ENCODE results near the gene SRGAP3.

Gene SRGAP3

GRCh38 chr3:9169956-9170850 is 79.2 kb downstream of the SRGAP3 start:
- TF ChIP-seq, protein P1, sequence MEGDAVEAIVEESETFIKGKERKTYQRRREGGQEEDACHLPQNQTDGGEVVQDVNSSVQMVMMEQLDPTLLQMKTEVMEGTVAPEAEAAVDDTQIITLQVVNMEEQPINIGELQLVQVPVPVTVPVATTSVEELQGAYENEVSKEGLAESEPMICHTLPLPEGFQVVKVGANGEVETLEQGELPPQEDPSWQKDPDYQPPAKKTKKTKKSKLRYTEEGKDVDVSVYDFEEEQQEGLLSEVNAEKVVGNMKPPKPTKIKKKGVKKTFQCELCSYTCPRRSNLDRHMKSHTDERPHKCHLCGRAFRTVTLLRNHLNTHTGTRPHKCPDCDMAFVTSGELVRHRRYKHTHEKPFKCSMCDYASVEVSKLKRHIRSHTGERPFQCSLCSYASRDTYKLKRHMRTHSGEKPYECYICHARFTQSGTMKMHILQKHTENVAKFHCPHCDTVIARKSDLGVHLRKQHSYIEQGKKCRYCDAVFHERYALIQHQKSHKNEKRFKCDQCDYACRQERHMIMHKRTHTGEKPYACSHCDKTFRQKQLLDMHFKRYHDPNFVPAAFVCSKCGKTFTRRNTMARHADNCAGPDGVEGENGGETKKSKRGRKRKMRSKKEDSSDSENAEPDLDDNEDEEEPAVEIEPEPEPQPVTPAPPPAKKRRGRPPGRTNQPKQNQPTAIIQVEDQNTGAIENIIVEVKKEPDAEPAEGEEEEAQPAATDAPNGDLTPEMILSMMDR (IDR thresholded peaks at IDR 0.05; ENCODE audit: extremely low read depth, insufficient read depth, missing control alignments): no peak
- DNase-seq (ENCODE audit: low spot score): peak; percentile 17
- in situ Hi-C loops (cut with MboI; ENCODE audit: low pct_unique_long_range_greater_than_20kb, low sequenced_read_pairs, unreplicated experiment): no loop called here

DNA sequence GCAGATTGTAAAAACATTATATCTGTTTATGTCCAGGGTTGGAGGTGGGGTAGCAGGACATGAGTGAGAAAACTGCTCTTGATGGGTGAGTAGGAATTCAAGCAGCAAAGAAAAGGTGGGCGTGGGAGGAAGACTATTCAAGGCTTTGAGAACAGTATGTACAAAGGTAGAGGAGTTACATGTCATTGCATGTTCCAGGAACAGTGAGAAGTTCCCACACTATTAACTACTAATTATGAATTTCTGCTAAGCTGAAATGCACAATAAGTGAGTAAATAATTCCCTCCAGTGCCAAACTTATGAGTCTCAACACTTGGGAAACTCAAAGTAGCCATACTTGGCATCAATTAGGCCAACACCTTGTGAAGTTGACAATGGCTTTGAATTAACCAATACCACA is 80.1 kb downstream of the SRGAP3 start:
- DNase-seq (ENCODE audit: low spot score): peak; percentile 16
- in situ Hi-C loops (cut with MboI; ENCODE audit: low pct_unique_long_range_greater_than_20kb, low sequenced_read_pairs, unreplicated experiment): no loop called here
- TF ChIP-seq, protein P1 (IDR thresholded peaks at IDR 0.05; ENCODE audit: extremely low read depth, insufficient read depth, missing control alignments): no peak

- in situ Hi-C loops (cut with MboI; ENCODE audit: low pct_unique_long_range_greater_than_20kb, low sequenced_read_pairs, unreplicated experiment): no loop called here
- TF ChIP-seq, protein P1 (IDR thresholded peaks at IDR 0.05; ENCODE audit: extremely low read depth, insufficient read depth, missing control alignments): no peak
- DNase-seq (ENCODE audit: low spot score): peak; percentile 79
Measured at GRCh38 chr3:9168241-9168741, 81.2 kb downstream of the SRGAP3 start.

DNA sequence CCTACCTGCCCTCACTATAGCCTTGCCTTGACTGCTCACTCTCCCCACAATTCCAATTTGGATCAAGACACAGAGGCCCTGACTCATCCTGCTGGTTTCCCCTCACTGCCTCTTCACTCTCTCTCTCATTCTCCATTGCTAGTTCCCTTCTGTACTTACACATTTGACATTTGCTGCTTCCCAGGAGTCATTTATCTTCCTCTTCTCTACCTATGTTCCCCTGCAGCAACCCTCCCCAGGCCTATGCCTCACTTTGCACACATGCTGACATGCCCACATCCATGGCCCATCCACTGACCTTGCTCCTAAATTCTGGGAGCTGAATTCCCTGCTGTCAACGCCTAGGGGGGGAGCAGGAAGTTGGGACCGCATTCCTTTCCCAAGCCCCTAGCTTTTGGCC is 82.2 kb downstream of the SRGAP3 start:
- in situ Hi-C loops (cut with MboI; ENCODE audit: low pct_unique_long_range_greater_than_20kb, low sequenced_read_pairs, unreplicated experiment): no loop called here
- no peak for DNase-seq (ENCODE audit: low spot score)
- TF ChIP-seq, protein P1 (IDR thresholded peaks at IDR 0.05; ENCODE audit: extremely low read depth, insufficient read depth, missing control alignments): no peak

DNA sequence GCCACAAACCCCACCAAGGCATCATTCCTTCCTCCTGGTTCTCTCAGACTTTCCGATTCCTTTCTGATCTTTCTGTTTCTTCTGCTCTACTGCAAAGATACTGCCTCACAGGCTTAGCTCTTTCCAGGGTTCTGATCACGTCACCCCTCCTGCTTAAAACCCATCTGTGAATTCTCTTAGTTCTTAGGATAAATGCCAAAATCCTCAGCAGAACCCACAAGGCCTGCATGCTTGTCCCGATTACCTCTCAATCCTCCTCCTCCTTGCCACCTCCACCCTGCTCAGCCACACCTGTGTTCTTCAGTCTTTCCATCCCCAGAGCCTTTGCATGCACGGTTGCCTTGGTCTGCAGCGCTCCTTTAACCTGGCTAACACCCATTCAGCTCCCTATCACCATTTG is 84.0 kb downstream of the SRGAP3 start:
- TF ChIP-seq, protein P1 (IDR thresholded peaks at IDR 0.05; ENCODE audit: extremely low read depth, insufficient read depth, missing control alignments): no peak
- no peak for DNase-seq (ENCODE audit: low spot score)
- in situ Hi-C loops (cut with MboI; ENCODE audit: low pct_unique_long_range_greater_than_20kb, low sequenced_read_pairs, unreplicated experiment): no loop called here

DNA sequence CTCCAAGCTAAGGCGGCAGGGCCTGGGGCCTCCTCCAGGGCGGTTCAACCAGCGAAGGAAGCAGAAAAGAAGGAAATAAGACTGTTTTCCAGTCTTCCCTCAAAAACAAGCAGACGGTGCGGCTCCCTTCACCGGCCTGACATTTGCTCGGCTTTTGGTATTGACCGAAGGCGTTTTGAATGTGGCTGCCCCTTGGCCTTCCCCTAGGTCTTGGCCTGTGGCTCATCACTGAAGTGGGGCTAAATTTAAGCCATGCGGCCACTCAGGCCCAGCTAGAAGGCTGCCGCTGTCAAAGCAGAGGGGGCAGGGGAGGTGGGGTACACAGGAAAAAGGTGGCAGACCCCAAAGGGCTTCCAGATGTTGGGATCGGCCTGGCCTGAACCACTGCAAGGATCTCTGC is 86.2 kb downstream of the SRGAP3 start:
- in situ Hi-C loops (cut with MboI; ENCODE audit: low pct_unique_long_range_greater_than_20kb, low sequenced_read_pairs, unreplicated experiment): no loop called here
- no peak for DNase-seq (ENCODE audit: low spot score)
- TF ChIP-seq, protein P1 (IDR thresholded peaks at IDR 0.05; ENCODE audit: extremely low read depth, insufficient read depth, missing control alignments): no peak
